GM21367 (cell line): Measurements from ENCODE around the gene AMFR.
"Not testable (repeated sequence)": the region's sequence is repeated elsewhere in the genome, so short reads cannot be mapped to it uniquely, and the experiment has no call there.

Experiments used
- ATAC-seq: cut with Tn5 transposase; IDR thresholded peaks from one replicate; pipeline ENCODE4 v1.9.1; 2021; ENCODE audit not compliant: unreplicated experiment

The AMFR gene

DNA sequence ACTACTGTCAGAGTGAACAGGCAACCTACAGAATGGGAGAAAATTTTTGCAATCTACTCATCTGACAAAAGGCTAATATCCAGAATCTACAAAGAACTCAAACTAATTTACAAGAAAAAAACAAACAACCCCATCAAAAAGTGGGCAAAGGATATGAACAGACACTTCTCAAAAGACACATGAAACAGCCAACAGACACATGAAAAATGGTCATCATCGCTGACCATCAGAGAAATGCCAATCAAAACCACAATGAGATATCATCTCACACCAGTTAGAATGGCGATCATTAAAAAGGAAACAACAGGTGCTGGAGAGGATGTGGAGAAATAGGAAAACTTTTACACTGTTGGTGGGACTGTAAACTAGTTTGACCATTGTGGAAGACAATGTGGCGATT is 28.6 kb downstream of the AMFR start:
- ATAC-seq = not testable (repeated sequence)

DNA sequence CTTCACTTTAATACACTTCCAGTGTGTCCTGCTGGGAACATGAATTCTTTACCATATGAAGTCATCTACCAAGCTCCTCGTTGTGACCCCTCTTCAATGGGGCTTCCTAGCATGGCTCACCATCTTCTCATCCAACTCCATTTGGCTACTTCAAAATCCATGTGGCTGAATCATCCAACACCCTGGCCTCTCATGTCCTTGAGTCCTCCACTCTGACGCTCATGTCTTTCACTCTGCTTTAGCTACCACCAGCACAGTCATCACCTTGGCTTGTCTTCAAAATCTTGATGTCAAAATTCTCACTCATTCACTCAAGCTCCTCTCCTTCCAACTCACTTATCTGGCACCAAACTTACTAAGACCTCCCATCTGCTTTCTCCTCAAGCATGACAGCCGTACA is 35.8 kb downstream of the AMFR start:
- no peak for ATAC-seq

DNA sequence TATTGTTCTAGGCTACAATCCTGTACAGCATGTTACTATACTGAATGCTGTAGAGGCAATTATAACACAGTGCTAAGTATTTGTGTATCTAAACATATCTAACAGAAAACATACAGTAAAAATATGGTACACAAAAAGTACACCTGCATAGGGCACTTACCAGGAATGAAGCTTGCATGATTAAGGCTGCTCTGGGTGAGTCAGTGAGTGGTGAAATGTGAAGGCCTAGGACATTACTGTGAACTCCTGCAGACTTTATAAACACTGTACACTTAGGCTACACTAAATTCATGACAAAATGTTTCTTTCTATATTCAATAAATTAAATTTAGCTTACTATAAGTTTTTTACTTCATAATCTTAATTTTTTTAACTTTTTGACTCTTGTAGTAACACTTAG is 37.1 kb downstream of the AMFR start:
- no peak for ATAC-seq

DNA sequence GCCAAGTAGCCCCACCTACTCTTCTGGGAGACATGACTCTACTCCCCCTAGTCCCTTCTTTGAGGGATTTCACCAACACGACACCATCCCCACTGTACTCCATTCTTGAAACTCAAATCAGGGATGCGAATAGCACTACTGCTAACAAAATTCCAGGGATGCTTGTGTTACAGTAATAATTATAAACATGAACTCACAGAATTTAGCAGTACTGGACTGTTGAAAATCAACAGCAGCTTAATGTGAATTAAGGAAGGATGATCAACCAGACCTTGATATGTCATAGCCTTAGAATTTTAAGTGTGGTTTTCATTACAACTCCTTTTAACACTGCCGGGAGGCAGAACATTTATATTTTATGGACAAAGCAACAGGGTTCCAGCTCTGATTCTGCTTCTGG is 37.9 kb downstream of the AMFR start:
- ATAC-seq = no peak

DNA sequence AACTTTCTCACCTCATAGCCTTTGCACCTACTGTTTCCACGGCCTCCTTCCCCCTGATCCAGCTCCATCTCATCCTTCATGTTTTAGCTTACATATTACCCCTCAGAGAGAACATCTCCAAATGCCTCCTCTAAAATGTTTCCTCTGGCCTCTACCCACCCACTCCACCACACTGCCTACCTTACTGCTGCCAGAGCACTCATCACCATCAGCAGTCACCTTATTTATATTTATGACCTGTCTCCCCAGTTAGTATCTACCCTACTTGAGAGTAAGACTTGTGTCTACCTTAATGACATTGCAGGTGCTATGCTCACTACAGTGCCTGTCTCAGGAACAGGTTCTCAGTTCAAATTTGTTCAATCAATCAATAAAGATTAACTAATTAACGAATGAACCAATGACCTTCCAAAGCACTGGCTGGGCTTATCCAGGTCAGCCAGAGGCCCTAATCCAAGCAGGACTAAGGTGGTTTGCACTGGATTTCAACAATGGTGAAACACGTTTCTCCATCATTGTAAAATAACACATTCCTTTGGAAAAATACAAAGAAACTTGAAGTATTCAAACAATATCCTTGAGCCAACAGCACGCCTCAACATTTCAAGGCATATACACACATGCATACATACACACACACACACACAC is 41.1 kb downstream of the AMFR start:
- no peak for ATAC-seq

DNA sequence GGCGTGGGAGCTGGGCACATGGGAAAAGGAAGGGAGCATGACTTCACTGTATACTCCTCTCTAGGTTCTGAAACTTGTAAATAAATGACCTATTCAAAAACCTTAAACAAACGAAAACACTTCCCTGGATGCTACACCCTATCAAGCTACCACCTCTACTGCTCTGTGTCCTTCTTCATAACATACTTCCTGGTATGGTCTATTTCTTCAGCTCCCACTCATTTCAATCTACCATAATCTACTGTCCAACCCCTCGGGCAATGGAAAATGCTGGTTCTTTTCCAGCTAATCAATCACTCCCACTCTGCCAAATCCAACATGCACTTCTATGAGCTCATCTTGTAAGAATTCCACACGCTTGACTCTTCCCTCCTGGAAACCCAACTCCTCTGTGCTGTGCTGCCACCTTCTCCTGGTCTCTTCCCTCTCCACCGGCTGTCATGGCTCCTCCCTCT is 42.4 kb downstream of the AMFR start:
- ATAC-seq = no peak

DNA sequence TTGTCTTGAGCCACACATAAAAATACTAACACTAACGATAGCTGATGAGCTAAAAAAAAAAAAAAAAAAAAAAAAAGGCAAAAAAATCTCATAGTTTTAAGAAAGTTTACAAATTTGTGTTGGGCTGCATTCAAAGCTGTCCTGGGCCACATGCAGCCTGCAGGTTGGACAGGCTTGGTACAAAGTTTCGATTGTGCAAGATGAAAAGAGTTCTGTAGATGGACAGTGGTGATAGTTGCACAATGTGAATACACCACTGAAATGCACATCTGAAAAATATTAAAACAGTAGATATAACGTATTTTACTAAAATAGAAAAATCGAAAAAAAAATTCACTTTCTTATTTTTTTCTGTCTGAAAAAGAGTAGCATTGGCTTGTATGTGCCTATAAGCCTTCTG is 42.9 kb downstream of the AMFR start:
- no peak for ATAC-seq

DNA sequence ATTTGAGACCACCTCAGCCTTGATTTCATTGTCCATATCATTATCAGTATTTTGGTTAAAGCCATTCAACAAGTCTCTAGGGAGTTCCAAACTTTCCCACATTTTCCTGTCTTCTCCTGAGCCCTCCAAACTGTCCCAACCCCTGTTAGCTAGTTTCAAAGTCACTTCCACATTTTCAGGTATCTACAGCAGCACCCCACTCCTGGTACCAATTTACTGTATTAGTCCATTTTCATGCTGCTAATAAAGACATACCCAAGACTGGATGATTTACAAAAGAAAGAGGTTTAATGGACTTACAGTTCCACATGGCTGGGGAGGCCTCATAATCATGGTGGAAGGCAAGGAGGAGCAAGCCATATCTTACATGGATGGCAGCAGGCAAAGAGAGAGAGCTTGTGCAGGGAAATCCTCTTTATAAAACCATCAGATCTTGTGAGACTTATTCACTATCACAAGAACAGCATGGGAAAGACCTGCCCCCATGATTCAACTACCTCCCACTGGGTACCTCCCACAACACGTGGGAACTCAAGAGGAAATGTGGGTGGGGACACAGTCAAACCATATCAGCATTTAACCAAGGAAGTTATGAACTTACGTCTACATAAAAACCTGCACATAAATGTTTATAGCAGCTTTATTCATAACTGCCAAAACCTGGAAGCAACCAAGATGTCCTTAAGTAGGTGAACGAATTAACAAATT is 44.4 kb downstream of the AMFR start:
- ATAC-seq = not testable (repeated sequence)

DNA sequence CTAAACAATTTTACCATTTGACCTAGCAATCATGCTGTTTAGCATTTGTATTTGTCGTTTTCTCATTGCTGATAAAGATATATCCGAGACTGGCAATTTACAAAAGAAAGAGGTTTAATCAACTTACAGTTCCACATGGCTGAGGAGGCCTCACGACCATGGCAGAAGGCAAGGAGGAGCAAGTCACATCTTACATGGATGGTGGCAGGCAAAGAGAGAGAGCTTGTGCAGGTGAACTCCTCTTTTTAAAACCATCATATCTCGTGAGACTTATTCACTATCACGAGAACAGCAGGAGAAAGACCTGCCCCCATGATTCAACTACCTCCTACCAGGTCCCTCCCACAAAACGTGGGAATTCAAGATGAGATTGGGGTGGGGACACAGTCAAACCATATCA is 46.3 kb downstream of the AMFR start:
- not testable (repeated sequence) for ATAC-seq

DNA sequence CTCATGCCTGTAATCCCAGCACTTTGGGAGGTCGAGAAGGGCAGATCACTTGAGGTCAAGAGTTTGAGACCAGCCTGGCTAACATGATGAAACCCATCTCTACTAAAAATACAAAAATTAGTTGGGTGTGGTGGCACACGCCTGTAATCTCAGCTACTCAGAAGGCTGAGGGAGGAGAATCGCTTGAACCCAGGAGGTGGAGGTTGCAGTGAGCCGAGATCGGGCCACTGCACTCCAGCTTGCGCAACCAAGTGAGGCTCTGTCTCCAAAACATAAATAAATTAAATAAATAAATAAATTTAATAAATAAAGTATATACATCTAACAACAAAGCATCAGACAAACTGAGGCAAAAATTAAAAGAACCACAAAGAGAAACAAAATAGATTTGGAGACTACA is 49.6 kb downstream of the AMFR start:
- not testable (repeated sequence) for ATAC-seq

DNA sequence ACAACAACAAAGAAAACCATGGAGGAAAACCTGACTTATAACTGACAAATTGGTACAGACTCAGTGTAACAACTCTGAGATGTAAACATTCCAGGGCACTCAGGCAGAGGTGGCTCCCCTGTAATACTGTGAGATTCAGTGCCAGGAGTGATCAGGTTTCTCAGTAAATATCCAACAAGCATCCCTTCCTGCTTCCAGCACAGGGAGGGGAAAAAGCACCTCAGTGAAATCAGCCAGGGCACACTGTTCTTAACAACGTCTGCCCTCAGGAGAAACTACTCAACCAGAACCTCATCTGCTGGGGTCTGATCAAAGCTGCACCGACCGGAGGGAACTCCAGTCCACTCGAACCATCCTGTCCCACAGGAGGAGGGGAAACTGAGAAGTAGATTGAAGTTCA is 52.3 kb downstream of the AMFR start:
- no peak for ATAC-seq

DNA sequence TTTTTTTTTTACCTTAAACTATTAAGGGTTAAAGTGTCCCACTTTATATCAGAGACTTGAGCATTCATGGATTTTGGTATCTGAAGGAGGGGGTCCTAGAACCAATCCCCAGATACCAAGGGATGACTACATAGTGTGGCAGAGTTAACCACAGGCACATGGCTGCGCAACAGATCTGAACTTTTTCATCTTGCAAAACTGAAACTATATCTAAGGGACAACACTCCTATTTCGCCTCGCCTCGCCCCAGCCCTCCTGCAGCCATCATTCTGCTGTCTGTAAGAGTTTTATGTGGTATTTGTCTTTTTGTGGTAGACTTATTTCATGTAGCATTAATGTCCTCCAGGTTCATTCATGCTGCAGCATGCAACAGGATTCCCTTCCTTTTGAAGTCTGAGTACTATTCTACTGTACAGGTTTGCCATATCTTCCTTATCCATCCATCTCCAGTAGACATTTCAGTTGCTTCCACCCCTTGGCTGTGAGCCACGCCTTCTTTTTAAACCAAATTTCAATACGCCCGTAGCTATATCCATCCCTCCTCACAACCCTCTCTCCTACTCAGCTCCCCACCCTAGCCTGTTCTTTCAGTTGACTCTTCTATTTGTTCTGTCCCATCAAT is 53.2 kb downstream of the AMFR start:
- ATAC-seq = no peak

DNA sequence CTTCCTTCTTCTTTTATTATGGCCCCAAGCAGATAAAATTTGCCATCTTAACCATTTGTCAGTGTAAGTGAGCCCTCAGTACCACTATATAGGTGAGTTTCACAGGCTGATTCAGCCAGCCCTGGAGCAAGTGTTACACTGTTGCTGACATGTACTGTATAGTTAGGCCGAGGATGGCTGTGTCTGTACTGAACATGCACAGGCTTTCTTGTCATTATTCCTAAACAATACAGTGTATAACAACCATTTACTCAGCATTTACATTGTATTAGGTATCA is 53.7 kb downstream of the AMFR start:
- no peak for ATAC-seq

DNA sequence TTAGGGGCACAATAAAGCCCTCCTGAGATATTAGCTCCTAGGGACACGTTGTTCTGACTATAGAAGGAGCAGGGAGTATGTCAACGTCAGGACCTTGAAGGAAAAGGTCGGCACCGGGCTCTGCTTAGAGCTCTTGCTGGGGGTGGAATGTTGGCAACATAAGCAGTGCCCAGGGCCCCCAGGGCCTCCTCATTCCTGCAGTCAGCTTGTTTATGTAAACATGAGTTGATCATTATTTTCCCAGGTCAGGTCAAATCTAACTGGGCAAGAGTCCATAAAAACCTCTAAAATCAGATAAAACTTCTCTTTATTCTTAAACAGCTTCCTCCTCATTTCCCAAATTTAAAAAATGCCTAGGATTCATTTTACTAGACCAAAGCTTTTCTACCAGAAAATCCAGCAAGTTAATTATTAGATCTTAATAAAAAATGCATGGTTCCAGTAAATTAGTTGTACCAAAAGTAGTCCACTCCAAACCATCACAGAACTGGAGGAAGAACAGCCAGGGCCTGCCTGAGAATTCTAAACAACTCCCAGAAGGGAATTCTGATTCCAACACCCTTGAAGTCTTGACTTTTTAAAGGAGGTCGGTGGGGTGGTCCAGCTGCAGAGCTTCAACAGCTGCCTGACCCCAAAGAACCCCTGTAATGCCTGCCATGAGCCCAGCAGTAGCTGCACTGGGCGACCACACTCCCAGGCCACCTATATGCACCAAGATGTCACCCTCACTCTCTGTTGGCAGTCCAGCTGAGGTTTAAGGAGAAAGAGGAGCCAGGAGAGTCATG is 54.3 kb downstream of the AMFR start:
- ATAC-seq = no peak

DNA sequence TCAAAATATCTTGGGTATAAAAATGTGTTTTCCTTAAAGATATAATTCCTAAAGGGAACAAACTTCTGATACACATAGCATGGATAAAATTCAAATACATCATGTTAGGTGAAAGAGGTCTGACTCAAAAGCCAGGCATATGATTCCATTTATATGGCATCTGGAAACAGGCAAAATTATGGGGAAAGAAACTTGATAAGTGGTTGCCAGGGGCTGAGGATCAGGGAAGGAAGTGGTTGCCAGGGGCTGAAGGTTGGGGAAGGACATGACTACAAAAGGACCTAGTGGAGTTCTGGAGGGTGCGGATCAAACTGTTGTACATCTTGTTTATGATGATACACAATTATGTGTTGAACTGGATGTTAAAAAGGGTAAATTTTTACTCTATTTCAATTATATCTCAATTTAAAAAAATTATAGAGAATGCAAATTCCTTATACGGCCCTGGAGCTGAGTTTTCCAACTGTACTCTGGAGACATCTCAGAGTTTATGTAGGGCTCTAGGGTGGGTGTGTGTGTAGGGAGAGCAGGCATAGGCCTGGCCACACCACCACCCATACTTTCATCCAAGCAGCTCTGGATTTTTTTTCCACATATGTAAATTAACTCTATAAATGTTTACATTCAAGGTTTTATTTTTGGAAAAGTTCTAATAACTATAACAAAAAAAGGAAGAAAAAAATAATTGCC is 55.0 kb downstream of the AMFR start:
- ATAC-seq = no peak

DNA sequence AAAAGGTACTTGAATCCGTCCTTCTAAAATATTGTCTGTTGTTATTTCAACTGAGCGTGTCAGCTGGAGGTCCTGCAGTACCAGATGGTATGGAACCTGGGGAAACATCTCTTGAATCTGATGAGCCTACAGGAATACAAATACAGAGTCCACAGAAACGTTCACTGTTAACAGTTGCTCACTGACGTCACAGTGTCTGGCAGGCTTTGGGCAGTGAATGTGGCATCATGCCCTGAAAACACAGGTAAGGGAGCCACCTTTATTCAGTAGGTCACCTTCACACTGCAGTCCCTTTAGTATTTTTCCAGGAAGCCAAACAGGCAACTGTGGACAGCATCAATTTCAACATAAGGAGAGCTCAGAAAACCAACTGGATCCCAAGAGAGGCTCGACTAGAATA is 56.1 kb downstream of the AMFR start:
- ATAC-seq = no peak

DNA sequence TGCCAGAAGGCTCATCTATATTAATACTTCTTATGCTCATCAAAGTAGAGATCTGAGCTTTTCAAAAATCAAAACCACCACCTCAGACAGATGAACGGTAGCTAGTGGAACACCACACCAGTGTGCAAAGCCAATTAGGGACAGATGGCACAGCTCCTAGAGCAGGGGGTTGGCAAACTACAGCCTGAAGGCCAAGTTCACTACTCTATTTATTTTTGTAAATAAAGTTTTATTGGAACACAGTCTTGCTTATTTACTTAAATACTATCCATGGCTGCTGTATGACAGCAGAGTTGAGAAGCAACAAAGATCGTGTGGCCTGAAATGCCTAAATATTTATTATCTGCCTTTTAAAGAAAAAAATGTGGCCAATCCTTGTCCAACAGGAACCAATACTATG is 56.8 kb downstream of the AMFR start:
- ATAC-seq = no peak

DNA sequence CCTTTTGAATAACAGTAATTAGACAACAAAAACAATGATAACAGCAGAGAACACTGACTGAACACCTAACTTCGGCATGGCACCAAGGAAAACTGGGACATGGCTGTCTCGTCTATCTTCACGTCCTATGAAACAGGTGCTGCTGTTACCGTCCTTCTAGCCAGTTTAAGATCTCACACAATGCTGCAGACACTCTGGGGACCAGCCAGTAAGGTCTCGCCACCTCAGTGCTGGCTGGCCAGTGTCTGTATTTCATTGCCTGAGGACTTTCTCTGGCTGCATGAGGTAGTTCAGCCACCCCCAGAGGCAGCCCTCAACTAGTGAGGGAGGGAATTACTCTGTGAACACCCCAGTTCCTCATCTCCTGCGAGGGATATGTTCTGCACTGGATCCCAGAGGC is 57.6 kb downstream of the AMFR start:
- no peak for ATAC-seq

DNA sequence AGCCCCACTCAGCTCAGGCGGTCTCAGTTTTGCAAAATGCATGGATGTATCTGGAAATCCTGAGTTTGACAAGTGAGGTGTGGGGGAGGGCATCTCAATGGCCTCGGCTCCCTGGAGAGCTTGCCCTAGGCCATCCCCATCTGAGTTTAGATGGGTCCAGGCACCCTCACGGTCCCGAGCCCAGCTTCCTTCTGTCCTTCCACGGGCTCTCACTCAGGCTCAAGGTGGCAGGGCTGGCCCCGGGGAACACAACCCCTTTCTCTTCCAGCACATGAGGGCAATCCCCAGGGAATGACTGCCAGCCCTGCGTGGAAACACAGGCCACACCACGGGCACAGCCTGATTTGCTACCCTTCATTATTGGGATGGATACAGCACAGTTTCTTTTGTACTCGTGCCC is 58.4 kb downstream of the AMFR start:
- ATAC-seq = no peak

DNA sequence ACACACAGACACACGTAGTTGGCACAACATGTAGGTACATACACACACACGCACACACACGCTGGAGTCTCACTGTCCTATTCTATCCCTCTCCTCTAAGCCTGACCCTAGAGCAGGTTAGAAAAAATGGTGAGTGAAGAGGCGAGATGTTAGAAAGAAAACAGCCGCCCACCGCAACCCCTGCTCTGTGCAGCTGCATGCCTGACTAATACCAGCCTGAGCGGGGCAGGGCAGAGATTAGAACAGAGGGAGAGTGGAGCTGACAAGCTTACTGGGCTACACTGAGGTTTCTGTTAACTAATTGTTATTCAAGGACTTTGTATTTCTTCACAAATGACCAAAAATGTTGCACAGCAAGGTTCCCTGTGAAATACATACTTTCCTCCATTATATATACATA is 59.8 kb downstream of the AMFR start:
- ATAC-seq = no peak

DNA sequence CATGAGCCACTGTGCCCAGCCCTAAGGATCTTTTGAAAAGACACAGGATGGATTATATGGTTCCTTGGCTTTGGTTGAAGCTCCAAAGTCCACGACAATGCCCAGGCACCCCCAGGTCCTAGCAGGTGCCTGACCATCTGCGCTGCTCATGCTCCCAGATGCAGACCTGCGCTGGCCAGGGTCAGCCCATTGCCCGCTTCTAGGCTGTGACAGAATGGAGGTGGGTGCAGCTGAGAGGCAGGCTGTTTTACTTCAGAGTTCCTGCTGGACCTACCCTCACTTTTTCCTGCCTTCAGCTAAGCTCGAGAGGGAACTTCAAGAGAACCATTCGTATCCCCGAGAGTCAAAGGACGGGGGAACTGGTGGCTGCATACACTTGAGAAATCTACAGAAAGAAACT is 60.5 kb downstream of the AMFR start:
- ATAC-seq = no peak
